ENCODE results near the gene APEH. TPM values are rescaled to one million over a fixed set of nuclear protein-coding genes. Genes with fewer than 3 reads are reported as not detected.
A peak's percentile ranks its signal among the peaks of the same experiment; 100 is the strongest.

The APEH gene
- total and polyA plus RNA-seq, 2 of the 13 experiments (the other 11 are each of a cell fraction or from before 2014, with no cell fraction given): 116 to 130 TPM

GRCh38 chr3:49689046-49689907 lies 15.1 kb downstream of the APEH start, which contains the start of the genes MST1 and RNF123 (continued):
- TF ChIP-seq, protein P1, sequence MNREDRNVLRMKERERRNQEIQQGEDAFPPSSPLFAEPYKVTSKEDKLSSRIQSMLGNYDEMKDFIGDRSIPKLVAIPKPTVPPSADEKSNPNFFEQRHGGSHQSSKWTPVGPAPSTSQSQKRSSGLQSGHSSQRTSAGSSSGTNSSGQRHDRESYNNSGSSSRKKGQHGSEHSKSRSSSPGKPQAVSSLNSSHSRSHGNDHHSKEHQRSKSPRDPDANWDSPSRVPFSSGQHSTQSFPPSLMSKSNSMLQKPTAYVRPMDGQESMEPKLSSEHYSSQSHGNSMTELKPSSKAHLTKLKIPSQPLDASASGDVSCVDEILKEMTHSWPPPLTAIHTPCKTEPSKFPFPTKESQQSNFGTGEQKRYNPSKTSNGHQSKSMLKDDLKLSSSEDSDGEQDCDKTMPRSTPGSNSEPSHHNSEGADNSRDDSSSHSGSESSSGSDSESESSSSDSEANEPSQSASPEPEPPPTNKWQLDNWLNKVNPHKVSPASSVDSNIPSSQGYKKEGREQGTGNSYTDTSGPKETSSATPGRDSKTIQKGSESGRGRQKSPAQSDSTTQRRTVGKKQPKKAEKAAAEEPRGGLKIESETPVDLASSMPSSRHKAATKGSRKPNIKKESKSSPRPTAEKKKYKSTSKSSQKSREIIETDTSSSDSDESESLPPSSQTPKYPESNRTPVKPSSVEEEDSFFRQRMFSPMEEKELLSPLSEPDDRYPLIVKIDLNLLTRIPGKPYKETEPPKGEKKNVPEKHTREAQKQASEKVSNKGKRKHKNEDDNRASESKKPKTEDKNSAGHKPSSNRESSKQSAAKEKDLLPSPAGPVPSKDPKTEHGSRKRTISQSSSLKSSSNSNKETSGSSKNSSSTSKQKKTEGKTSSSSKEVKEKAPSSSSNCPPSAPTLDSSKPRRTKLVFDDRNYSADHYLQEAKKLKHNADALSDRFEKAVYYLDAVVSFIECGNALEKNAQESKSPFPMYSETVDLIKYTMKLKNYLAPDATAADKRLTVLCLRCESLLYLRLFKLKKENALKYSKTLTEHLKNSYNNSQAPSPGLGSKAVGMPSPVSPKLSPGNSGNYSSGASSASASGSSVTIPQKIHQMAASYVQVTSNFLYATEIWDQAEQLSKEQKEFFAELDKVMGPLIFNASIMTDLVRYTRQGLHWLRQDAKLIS (CRISPR knock-in tag; IDR thresholded peaks at IDR 0.05): no peak
- peak; percentile 84 for TF ChIP-seq KMT2A (CRISPR knock-in tag; IDR thresholded peaks at IDR 0.05)
- TF ChIP-seq POLR2AphosphoS5 (IDR thresholded peaks at IDR 0.05; ENCODE audit: low read depth, low read length): peak; percentile 67
- peak; percentile 97 for TF ChIP-seq AGO1 (IDR thresholded peaks at IDR 0.05; ENCODE audit: low read depth, low read length, poor library complexity, severe bottlenecking)
- TF ChIP-seq RBFOX2 (IDR thresholded peaks at IDR 0.05; ENCODE audit: low read depth, low read length): peak; percentile 94
- no peak for TF ChIP-seq CCAR2 (optimal IDR thresholded peaks at IDR 0.05; ENCODE audit: low read depth, low read length)
- TF ChIP-seq THYN1 (CRISPR knock-in tag; IDR thresholded peaks at IDR 0.05; ENCODE audit: borderline replicate concordance, low read depth): no peak
- TF ChIP-seq, protein P2, sequence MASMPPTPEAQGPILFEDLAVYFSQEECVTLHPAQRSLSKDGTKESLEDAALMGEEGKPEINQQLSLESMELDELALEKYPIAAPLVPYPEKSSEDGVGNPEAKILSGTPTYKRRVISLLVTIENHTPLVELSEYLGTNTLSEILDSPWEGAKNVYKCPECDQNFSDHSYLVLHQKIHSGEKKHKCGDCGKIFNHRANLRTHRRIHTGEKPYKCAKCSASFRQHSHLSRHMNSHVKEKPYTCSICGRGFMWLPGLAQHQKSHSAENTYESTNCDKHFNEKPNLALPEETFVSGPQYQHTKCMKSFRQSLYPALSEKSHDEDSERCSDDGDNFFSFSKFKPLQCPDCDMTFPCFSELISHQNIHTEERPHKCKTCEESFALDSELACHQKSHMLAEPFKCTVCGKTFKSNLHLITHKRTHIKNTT (CRISPR knock-in tag; IDR thresholded peaks at IDR 0.05): no peak
- TF ChIP-seq RAD51 (IDR thresholded peaks at IDR 0.05; ENCODE audit: borderline replicate concordance): no peak
- peak; percentile 54; the same call in 1 of the 2 replicates for TF ChIP-seq ZSCAN31 (CRISPR knock-in tag; IDR thresholded peaks at IDR 0.05; ENCODE audit: low read depth)
- peak; percentile 65; the same call in 1 of the 2 replicates for TF ChIP-seq ZHX2 (IDR thresholded peaks at IDR 0.05; ENCODE audit: low read depth)
- TF ChIP-seq ZHX2 (CRISPR knock-in tag; IDR thresholded peaks at IDR 0.05; ENCODE audit: borderline replicate concordance): no peak
- TF ChIP-seq, protein P3, sequence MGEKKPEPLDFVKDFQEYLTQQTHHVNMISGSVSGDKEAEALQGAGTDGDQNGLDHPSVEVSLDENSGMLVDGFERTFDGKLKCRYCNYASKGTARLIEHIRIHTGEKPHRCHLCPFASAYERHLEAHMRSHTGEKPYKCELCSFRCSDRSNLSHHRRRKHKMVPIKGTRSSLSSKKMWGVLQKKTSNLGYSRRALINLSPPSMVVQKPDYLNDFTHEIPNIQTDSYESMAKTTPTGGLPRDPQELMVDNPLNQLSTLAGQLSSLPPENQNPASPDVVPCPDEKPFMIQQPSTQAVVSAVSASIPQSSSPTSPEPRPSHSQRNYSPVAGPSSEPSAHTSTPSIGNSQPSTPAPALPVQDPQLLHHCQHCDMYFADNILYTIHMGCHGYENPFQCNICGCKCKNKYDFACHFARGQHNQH (CRISPR knock-in tag; IDR thresholded peaks at IDR 0.05): peak; percentile 78
- peak; percentile 93 for TF ChIP-seq SPEN (CRISPR knock-in tag; IDR thresholded peaks at IDR 0.05; ENCODE audit: low read depth)
- no peak for TF ChIP-seq PBX2 (CRISPR knock-in tag; IDR thresholded peaks at IDR 0.05)
